NCI-H128 (cell line): ENCODE measurements around the gene SCYGR8.

Source experiments
- DNase-seq: peaks from one replicate; lab custom pipeline; 2025; ENCODE audit not compliant: unreplicated experiment; lab: John Stamatoyannopoulos, UW

The SCYGR8 gene

GRCh38 chr2:227759411-227760118 lies 13.9 kb downstream of the SCYGR8 start:
- no peak for DNase-seq

GRCh38 chr2:227761740-227762476 lies 16.2 kb downstream of the SCYGR8 start:
- DNase-seq, result no peak

GRCh38 chr2:227765788-227766372 lies 20.2 kb downstream of the SCYGR8 start:
- no peak for DNase-seq

GRCh38 chr2:227766373-227766883 lies 20.7 kb downstream of the SCYGR8 start:
- no peak for DNase-seq

- DNase-seq, result no peak
Measured at GRCh38 chr2:227767830-227768229, 22.1 kb downstream of the SCYGR8 start.

- DNase-seq, result no peak
Measured at GRCh38 chr2:227772197-227772661, 26.5 kb downstream of the SCYGR8 start.

GRCh38 chr2:227772932-227773331 lies 27.2 kb downstream of the SCYGR8 start:
- no peak for DNase-seq

- DNase-seq, result no peak
Measured at GRCh38 chr2:227774011-227774624, 28.4 kb downstream of the SCYGR8 start.

GRCh38 chr2:227774895-227775842 lies 29.5 kb downstream of the SCYGR8 start:
- DNase-seq, result no peak

- no peak for DNase-seq
Measured at GRCh38 chr2:227780981-227781615, 35.4 kb downstream of the SCYGR8 start.

- DNase-seq, result no peak
Measured at GRCh38 chr2:227781841-227782240, 36.1 kb downstream of the SCYGR8 start.

- no peak for DNase-seq
Measured at GRCh38 chr2:227782804-227783203, 37.1 kb downstream of the SCYGR8 start.

GRCh38 chr2:227783404-227784138 lies 37.9 kb downstream of the SCYGR8 start:
- no peak for DNase-seq

- DNase-seq, result no peak
Measured at GRCh38 chr2:227785293-227785692, 39.6 kb downstream of the SCYGR8 start.

GRCh38 chr2:227788561-227789018 lies 42.9 kb downstream of the SCYGR8 start:
- no peak for DNase-seq

- no peak for DNase-seq
Measured at GRCh38 chr2:227789803-227790202, 44.1 kb downstream of the SCYGR8 start.

- no peak for DNase-seq
Measured at GRCh38 chr2:227793148-227793712, 47.5 kb downstream of the SCYGR8 start.
